Stimulated activated CD8-positive, alpha-beta memory T cell treated with anti-CD3 and anti-CD28 coated beads, Interleukin-15, amount 100 ng/mL, for 24 hours (primary cell): ENCODE results near the gene KCNH6.

Source experiments
- DNase-seq: peaks from one replicate; pipeline ENCODE4 v3.0.0-alpha.2; 2020; ENCODE audit warnings: low read depth

Gene KCNH6

DNA sequence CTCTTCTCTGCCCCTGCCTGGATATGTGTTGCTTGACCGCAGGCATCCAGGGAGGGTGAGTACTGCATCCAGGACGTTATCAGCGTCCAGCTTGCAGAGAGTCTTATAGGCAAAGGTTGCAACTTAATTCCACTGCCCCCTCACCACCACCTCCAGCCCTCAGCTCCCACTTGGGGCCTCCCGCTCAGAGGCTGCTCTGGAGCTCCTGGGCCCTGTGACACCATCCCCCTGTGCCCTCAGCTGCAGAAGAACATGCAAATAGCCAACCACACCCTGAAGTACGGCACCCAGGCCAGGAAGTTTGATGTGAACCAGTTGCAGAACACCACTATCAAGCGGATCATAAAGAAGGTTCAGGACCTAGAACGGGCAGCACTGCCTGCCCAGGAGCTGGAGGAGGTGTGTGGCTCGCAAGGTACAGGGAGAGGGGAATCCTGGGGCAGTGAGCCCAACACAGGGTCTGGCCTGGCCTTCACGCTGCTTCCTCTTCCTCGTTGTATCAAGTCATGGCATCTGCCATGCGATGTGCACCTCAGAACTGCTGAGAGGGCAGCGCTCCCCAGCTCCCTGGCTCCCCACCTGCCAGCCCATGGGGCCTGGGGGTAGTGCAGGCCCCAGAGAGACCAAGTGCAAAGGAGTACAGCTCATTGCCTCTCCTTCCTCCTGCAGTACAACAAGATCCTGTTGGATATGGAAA, 36.7 kb upstream of the KCNH6 start:
- DNase-seq, result no peak

DNA sequence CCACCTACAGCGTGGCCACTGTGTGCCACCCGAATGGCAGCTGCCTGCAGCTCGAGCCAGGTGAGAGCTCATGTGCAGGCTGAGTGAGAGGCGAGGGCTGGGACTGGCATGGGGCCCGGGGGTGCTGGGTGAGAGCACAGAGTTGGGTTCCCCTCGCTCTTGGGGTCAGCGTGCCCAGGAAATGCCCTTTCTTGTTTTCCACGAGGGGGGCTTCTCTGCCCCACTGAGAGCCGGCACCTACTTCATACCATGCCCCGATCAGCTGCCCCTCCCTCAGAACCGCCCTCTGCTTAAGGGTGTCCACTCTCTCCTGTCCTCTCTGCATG, 36.2 kb upstream of the KCNH6 start:
- DNase-seq, result no peak

DNA sequence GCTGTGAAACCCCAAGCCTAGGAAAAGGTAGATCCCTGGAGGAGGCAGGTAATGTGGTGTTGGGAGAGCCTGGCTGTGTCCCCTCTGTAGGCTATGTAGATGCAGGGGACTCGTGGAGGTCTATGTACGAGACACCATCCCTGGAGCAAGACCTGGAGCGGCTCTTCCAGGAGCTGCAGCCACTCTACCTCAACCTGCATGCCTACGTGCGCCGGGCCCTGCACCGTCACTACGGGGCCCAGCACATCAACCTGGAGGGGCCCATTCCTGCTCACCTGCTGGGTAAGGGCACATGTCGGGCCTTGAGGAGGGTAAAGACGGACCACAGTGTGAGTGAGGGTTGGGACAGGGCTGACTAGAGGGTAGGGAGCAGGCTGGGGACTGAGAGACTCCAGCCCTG, 34.3 kb upstream of the KCNH6 start:
- DNase-seq, result no peak

DNA sequence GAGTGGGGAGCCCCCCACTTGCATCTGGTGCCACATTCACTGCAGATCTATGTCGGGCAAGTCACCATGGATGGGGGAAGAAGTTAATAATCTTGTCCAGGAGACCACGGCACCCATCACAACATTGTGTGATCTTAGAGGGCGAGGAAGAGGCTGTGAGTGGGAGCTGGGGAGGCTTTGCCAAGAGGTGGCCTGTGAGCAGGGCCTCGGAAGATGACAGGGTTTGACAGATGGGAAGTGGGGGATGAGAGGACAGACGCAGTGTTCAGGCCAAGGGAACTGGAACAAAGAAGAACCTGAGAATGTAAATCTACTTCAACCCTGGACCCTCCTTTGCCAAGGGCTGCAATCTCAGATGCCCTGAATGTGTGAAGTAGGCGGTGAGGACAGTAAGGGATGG, 33.9 kb upstream of the KCNH6 start:
- DNase-seq, result no peak

DNA sequence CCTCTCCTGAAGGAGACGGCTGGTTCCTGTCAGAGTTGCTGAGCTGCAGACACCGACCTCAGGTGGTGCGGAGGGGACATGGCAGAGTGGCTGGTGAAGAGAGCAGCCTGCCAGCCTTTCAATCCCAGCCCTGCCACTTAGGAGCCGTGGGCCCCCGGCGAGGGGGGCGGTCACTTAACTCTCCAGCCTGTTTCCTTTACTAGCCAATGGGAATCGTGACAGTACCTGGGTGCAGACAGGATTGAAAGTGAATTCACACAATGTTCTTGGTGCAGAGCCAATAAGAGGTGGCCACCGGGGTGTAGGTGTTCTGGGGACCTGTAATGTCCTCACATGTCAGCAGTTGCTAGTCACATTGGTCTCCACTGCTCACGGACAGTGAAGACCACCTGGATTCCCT, 32.8 kb upstream of the KCNH6 start:
- DNase-seq, result no peak

DNA sequence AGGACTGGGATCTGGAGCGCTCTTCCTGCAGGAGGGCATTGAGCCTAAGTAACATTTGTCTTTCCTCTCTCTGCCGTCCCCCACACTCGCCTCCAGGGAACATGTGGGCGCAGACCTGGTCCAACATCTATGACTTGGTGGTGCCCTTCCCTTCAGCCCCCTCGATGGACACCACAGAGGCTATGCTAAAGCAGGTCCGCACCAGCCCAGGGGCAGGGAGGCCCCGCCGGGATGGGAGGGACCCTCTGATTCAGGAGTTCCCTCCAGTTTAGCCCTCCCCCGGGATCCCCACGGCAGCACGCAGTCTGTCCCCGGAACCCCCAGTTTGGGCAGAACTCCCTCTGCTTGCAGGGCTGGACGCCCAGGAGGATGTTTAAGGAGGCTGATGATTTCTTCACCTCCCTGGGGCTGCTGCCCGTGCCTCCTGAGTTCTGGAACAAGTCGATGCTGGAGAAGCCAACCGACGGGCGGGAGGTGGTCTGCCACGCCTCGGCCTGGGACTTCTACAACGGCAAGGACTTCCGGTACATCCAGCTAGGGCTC, 32.2 kb upstream of the KCNH6 start:
- no peak for DNase-seq

DNA sequence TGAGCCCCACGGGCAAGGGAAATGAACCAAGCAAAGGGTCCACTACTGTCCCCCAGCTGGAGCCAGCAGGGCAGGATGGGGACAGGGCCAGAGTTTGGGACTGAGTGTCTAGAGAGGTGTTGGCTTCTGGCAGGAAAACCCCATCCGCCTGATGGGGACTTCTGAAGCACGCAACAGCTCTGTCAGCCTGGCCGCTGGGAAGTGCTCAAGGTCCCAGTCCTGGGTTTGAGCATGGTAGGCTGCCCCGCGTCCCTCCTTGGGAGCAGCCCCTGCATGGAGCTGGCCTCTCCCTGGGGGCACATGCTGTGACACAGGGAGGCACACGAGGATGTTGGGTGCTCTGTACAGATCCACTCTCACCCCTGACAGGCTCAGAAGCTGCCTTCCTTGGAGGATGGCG, 31.7 kb upstream of the KCNH6 start:
- no peak for DNase-seq

DNA sequence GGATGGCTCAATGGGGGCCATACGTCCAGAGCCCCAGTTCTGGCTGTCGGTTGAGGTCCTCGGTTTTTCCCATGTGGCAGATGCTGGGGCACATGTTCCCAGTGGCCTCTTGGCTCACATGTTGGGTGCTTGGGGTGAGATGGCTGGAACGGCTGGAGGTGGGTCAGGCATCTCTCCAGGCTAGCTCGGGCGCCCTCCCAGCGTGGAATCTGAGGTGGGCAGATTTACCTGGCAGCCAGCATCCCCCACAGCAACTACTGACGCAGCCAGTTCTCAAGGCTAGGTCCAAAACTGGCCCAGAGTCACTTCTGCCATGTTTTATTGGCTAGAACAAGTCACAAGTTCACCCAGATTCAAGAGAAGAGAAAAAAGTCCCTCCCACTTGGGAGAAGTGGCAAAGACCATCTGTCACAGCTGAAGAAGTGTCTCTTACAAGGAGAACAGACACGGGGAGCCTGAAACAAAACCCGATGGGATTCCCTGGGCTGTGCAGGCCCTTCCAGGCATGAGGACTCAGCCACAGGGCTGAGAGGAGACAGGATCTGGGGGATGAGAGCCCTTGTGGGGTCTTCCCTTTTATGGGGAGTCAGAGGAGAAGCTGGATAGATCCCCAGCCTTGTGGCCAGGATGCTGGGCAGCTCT, 31.1 kb upstream of the KCNH6 start:
- no peak for DNase-seq

DNA sequence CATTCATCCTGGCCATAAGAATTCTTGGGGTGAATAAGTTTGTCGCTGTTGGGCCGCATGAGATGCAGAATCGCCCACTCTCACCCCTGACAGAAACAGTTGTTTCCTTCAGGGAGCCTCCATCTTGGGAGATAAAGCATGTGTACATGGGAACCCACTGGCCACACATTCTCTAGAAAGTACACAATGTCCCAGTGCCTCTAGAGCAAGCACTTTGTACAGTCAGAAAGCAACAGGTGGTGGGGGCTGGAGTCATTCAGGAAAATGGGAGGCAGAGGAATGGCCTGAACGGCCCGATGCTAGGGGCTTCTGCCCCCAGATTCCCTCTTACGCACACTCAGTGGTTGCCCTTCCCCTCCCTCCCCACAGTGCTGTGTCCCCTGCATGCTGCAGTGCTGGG, 30.2 kb upstream of the KCNH6 start:
- no peak for DNase-seq

DNA sequence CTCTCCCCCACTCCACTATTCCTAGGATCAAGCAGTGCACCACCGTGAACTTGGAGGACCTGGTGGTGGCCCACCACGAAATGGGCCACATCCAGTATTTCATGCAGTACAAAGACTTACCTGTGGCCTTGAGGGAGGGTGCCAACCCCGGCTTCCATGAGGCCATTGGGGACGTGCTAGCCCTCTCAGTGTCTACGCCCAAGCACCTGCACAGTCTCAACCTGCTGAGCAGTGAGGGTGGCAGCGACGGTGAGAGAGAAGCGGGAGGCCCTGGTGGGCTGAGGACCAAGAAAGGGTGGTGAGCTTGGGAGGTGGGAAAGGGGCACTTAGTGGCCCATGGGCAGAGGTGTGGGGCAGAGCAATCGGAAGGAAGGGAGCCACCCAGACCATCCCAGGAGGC, 29.7 kb upstream of the KCNH6 start:
- DNase-seq, result no peak

DNA sequence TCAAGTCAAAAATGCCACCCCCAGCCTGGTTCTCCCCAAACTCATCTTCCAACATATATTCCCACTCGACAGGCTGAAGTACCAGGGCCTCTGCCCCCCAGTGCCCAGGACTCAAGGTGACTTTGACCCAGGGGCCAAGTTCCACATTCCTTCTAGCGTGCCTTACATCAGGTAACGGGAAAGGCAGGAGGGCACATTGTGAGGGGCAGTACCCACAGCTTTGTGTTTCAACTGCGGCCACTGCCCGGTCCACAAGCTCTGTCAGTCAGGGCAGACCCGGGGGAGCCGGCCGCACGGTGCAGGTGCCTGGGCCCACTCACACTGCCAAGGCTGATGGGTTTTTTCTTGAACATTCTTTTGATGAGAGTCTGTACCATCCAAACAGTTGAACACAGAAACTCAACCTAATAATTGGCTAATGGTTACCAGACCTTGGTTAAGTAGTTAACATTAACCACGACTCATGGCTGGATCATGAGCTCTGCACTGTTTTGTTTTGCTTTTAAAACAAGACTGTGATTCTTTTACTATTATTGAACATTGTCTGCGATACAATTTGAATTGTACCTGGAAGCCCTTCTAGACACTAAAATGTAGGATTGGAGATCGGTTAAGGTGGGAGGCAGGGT, 28.7 kb upstream of the KCNH6 start:
- DNase-seq, result no peak

DNA sequence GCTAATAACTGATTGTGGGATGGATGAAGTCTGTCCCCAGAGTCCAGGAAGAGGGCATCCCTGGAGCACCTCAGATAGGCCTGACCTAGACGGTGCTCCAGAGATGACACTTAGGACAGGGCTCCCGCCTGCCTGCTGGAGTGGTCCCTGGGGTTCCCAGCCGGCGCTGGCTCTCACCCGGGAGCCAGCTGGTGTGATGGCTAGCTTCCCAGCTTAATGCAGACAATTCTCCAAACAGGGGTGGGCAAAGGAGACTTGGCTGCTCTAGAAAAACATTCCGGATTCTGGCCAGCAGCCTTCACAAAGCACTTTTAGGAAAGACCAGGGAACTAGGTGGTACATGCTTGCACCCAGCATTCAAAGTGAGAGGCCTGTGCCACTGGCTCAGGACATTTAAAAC, 27.7 kb upstream of the KCNH6 start:
- DNase-seq, result no peak

DNA sequence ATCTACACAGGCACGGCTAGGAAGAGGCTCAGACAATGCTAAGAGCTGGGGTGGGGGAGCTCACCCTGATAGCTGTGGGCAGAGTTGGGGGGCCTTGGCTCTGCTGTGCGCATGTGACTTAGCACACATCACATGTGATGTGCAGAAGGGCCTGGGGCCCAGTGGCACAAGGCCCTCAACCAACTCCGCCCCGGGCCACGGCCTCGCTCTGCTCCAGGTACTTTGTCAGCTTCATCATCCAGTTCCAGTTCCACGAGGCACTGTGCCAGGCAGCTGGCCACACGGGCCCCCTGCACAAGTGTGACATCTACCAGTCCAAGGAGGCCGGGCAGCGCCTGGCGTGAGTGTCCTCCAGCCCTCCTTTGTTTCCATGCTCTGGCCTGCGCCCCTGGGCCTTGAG, 27.0 kb upstream of the KCNH6 start:
- DNase-seq, result no peak

DNA sequence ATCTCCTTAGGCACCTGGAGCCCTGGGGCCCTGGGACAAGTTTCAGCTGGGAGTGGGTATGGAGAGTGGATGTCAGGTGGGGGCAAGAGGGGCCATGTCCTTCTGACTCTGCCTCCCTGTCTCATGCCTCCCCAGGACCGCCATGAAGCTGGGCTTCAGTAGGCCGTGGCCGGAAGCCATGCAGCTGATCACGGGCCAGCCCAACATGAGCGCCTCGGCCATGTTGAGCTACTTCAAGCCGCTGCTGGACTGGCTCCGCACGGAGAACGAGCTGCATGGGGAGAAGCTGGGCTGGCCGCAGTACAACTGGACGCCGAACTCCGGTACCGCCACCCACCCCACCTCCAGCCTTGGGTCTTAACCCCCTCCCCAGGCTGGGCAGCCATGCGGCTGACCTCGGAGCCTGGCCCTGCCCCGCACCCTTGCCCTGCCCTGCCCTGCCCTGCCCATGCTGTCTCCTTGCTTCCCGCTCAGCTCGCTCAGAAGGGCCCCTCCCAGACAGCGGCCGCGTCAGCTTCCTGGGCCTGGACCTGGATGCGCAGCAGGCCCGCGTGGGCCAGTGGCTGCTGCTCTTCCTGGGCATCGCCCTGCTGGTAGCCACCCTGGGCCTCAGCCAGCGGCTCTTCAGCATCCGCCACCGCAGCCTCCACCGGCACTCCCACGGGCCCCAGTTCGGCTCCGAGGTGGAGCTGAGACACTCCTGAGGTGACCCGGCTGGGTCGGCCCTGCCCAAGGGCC, 26.3 kb upstream of the KCNH6 start:
- no peak for DNase-seq

DNA sequence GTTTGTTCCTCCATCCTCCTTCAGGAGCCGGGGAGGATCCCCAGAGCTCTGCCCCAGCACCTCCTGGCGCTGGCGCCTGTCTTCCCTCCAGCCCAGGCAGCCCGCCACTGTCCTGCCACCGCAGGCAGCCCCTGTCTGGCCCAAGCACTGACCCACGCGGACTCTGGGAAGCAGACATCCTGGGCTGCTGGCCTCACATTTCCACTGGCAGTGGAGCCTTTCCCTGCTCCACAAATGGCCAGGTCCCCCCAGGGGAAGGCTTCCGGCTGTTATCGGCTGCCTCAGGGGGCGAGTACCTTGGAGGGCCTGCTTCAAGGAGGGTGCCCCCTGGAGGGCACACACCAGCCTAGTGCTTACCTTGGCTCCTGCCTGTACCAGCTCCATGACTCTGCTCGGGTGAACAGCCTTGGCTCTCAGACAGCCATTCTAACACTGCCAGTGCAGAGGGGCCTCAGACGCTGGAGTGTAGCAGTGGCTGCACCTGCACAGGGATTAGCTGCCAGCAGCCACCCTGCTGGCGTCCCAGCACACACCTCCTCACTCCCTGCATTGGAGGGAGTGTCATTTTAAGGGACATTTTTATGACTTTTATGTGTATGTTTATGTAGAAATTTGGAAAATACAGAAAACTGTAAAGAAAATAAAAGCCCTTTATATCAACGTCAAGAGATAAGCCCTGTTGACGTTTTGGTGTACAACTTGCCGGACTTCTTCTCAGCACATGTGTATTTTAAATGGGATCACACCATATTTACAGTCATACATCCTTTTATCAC, 25.3 kb upstream of the KCNH6 start:
- DNase-seq, result no peak

DNA sequence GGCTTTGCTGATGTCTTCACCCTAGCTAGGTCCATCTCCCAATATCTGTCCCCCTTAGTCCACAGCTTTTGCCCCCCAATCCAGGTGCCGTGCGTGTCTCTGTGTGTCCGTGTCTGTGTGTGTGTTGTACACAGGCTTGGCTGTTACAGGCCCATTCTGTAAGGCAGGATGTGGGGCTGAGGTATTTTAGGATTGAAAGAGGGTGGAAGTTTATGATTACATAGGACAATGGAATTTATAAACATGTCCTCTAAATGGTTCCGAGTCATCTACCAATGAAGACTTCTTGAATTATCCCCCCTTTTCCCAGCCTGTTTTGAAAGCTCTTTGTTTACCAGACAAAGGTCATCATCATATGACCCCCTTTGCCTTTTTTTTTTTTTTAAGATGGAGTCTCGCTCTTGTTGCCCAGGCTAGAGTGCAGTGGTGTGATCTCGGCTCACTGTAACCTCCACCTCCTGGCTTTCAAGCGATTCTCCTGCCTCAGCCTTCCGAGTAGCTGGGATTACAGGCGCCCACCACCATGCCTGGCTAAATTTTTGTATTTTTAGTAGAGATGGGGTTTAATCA, 24.4 kb upstream of the KCNH6 start:
- no peak for DNase-seq

DNA sequence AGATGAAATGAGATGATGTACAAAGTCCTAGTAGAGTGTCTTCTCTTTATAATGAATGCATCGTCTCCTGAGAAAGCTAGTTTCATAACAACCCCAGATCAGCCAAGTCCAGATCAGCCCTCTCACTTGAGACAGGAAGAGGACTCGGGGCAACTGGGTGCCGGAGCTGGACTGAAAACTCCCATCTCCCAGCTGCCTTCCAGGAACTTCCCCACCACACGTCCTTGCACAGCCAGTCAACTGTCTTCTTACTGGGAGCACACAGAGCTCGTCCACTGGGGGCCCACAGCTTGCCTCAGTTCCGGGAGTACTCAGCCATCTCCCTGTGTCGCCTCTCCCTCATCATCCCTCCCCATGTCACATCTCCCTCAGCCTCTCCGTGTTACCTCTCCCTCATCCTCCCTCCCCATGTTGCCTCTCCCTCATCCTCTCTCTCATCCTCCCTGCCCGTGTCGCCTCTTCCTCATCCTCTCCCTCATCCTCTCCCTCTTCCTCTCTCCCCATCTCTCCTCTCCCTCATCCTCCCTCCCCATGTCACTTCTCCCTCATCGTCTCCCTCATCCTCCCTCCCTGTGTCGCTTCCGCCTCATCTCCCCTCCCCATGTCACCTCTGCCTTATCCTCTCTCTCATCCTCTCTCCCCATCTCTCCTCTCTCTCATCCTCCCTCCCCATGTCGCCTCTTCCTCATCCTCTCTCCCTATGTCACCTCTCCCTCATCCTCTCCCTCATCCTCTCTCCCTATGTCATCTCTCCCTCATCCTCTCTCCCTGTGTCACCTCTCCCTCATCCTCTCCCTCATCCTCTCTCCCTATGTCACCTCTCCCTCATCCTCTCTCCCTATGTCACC, 22.4 kb upstream of the KCNH6 start:
- no peak for DNase-seq

DNA sequence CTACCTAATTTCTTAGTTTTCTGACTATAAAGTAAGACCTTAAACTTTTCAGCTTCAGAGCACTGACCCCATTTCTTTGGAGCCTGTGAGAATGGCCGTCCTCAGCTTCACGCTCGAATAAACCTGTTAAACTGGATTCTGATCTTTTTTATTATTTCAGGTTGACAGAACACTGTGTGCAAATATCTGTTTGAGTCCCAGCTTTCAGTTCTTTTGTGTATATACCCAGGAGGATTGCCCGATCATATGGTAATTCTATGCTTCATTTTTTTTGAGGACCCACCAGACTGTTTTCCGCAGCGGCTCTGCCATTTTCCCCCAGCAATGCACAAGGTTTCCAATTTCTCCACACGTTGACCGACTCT, 19.8 kb upstream of the KCNH6 start:
- DNase-seq, result no peak

DNA sequence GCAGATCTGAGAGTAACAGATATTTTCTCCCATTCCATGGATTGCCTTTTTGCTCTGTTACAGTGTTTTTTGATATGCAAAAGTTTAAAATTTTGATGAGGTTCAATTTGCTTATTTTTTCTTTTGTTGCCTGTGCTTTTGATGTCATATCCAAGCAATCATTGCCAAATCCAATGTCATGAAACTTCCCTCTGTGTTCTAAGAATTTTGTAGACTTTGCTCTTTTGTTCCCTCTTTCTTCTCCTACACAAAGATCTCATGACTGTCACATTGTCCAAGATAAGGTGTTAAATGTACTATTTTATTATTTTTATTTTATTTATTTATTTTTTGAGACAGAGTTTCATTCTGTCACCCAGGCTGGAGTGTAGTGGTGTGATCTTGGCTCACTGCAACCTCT, 18.9 kb upstream of the KCNH6 start:
- DNase-seq, result no peak

DNA sequence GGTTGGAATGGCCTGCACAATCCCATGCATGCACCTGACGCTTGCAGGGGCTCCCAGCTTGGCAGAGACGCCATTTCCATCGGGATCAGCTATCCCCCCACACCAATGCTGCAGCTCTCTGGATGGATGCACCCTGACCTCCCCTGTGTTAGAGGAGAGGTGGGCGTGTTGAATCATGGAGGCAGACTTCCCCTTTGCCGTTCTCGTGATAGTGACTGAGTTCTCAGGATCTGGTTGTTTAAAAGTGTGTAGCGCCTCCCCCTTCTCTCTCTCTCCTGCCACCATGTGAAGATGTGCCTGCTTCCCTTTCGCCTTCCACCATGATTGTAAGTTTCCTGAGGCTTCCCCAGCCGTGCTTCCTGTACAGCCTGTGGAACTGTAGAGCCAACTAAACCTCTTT, 17.8 kb upstream of the KCNH6 start:
- no peak for DNase-seq

DNA sequence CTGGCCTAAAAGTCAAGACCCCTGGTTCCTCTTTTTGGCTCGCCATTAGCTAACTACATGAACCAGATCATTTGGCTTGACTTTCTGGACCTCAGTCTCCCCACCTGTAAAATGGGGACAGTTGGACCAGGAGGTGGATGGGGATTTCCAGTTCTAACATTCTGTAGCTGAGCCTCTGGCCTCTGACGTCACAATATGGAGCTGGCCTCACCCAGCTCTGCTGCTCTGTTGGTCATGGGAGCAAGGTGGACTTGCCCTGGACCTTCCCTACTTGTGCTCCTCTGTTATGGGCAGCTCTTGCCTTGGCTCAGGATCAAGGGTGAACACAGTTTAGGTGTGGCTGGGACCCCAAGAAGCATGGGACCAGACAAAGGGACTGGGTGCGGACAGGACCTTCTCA, 16.5 kb upstream of the KCNH6 start:
- no peak for DNase-seq
